ENCODE measurements around the gene OSBPL5.

Gene OSBPL5

GRCh38 chr11:3128356-3129180 is 36.5 kb downstream of the OSBPL5 start:
- Mint-ChIP-seq H3K27me3 (peaks cover 5% of the 10 kb centered on the region), H3K4me1 (ENCODE audit: low read depth) (peaks cover 55% of the 10 kb centered on the region), H3K4me3 (no peak overlapping the region), H3K9me3 (no peaks in the 10 kb centered on the region), H3K36me3 (ENCODE audit: low read depth) (peaks cover 60% of the 10 kb centered on the region), H3K27ac (no peak overlapping the region)
- intact Hi-C loops (cut with micrococcal nuclease), result no loop called here

DNA sequence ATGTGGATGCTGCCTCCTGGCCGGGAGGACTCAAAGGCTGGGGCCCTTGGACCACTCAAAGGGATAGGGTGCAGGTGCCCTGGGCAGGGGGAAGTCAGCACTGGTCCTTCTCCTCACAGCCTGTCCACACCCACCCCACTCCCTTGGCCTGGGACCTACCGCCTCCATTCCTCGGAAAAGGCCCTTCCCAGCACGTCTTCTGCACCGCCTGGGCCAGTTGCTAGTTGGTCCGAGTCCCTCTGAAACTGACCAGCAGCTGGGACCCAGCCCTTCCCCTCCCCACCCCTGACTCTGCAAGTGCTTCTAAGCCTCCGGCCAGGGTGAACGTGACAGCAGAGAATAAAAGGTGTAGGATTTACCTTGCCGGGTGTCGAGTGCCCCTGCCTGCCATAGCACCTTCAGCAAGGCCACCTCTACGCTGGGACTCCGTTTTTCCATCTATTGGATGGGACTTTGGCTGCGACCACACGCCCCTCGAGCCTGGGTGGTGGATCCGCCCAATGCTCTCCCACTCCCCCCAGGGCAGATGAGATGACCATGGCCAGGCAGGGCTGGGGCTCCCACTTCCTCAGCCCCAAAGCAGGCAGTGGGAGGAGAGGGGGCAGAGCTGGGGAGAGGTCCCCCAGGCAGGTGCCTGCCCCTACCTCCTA is 37.3 kb downstream of the OSBPL5 start:
- Mint-ChIP-seq H3K9me3 (no peaks in the 10 kb centered on the region), H3K27ac (no peak overlapping the region), H3K27me3 (peaks cover 5% of the 10 kb centered on the region), H3K4me1 (ENCODE audit: low read depth) (peaks cover 48% of the 10 kb centered on the region), H3K36me3 (ENCODE audit: low read depth) (peaks cover 67% of the 10 kb centered on the region), H3K4me3 (no peak overlapping the region)
- intact Hi-C loops (cut with micrococcal nuclease), result no loop called here

- no peak overlapping the region for H3K4me3 Mint-ChIP-seq
- no peak overlapping the region for H3K27ac Mint-ChIP-seq
- intact Hi-C loops (cut with micrococcal nuclease), result no loop called here
- peaks cover 5% of the 10 kb centered on the region for H3K27me3 Mint-ChIP-seq
- peaks cover 68% of the 10 kb centered on the region for H3K36me3 Mint-ChIP-seq (ENCODE audit: low read depth)
- H3K4me1 Mint-ChIP-seq (ENCODE audit: low read depth), result peaks cover 44% of the 10 kb centered on the region
- H3K9me3 Mint-ChIP-seq, result no peaks in the 10 kb centered on the region
These were observed 38.0 kb downstream of the OSBPL5 start for GRCh38 chr11:3126901-3127691.

DNA sequence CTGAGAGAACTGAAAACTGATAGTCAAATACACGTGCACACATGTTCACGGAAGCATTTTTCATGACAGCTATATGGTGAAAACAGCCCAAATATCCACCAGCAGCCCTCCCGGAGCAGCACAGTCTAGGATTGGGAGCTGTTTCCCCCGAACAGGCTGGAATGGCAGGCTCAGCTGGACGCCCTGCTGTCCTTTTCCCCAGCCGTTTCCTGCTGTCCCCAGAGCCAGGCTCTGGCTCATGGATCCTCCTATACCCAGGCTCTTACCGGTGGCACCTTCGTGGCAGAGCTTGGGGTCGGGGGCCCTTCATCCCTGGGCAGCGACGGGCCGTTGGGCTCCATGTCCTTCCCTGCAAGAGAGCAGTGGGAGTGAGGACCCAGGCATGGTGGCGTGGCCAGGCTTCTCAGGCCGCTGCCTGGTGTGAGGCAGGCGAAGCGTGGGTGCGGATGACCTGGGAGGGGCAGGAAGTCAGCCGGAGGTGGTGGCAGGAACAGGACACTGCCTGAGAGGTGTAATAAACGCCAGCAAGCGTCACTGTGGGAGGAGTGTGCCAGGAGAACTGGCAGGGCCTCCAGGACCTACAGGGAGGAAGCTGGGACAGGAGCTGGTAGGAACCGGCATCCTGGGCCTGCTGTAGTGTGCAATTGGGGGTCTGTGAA is 38.8 kb downstream of the OSBPL5 start:
- H3K27ac Mint-ChIP-seq, result no peak overlapping the region
- H3K4me1 Mint-ChIP-seq (ENCODE audit: low read depth), result peaks cover 44% of the 10 kb centered on the region
- H3K27me3 Mint-ChIP-seq, result peaks cover 5% of the 10 kb centered on the region
- no peaks in the 10 kb centered on the region for H3K9me3 Mint-ChIP-seq
- peaks cover 75% of the 10 kb centered on the region for H3K36me3 Mint-ChIP-seq (ENCODE audit: low read depth)
- H3K4me3 Mint-ChIP-seq, result no peak overlapping the region
- intact Hi-C loops (cut with micrococcal nuclease), result no loop called here

- H3K4me1 Mint-ChIP-seq (ENCODE audit: low read depth), result peaks cover 44% of the 10 kb centered on the region
- H3K27me3 Mint-ChIP-seq, result peaks cover 5% of the 10 kb centered on the region
- H3K27ac Mint-ChIP-seq, result peak overlapping the region; percentile 32
- peaks cover 91% of the 10 kb centered on the region for H3K36me3 Mint-ChIP-seq (ENCODE audit: low read depth)
- intact Hi-C loops (cut with micrococcal nuclease), result no loop called here
- H3K9me3 Mint-ChIP-seq, result no peaks in the 10 kb centered on the region
- H3K4me3 Mint-ChIP-seq, result no peak overlapping the region
These were observed 40.3 kb downstream of the OSBPL5 start for GRCh38 chr11:3124821-3125220.

GRCh38 chr11:3123761-3124733 is 41.1 kb downstream of the OSBPL5 start:
- H3K27me3 Mint-ChIP-seq, result peaks cover 5% of the 10 kb centered on the region
- peaks cover 97% of the 10 kb centered on the region for H3K36me3 Mint-ChIP-seq (ENCODE audit: low read depth)
- peak overlapping the region; percentile 32 for H3K27ac Mint-ChIP-seq
- intact Hi-C loops (cut with micrococcal nuclease), result no loop called here
- H3K4me3 Mint-ChIP-seq, result no peak overlapping the region
- no peaks in the 10 kb centered on the region for H3K9me3 Mint-ChIP-seq
- H3K4me1 Mint-ChIP-seq (ENCODE audit: low read depth), result peaks cover 44% of the 10 kb centered on the region

DNA sequence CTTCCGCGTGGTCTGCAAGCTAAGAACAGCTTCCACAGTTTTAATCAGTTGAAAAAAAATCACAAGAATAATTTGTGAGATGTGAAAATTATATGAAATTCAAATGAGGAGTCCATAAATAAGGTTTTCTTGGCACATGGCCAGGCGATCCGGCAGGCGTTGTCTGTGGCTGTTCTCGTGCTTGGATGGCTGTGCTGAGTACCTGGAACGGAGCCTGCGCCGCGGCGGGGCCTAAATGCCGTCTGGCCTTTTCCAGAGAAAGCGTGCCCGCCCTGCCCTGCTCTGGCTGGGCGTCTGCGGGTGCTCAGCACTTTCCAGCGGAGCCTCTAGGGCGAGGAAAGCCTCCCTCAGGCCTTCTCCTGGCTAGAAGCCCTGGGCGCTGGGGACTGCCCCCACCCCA is 41.8 kb downstream of the OSBPL5 start:
- Mint-ChIP-seq H3K4me3 (no peak overlapping the region), H3K4me1 (ENCODE audit: low read depth) (peaks cover 36% of the 10 kb centered on the region), H3K36me3 (ENCODE audit: low read depth) (peaks cover 94% of the 10 kb centered on the region), H3K27ac (no peak overlapping the region), H3K9me3 (no peaks in the 10 kb centered on the region), H3K27me3 (peaks cover 5% of the 10 kb centered on the region)
- intact Hi-C loops (cut with micrococcal nuclease), result no loop called here

- intact Hi-C loops (cut with micrococcal nuclease), result no loop called here
- Mint-ChIP-seq H3K4me1 (ENCODE audit: low read depth) (peaks cover 31% of the 10 kb centered on the region), H3K36me3 (ENCODE audit: low read depth) (peaks cover 94% of the 10 kb centered on the region), H3K27me3 (peaks cover 2% of the 10 kb centered on the region), H3K9me3 (no peaks in the 10 kb centered on the region), H3K27ac (no peak overlapping the region), H3K4me3 (no peak overlapping the region)
These were observed 42.3 kb downstream of the OSBPL5 start for GRCh38 chr11:3122775-3123201.

- intact Hi-C loops (cut with micrococcal nuclease), result no loop called here
- no peak overlapping the region for H3K27ac Mint-ChIP-seq
- peaks cover 97% of the 10 kb centered on the region for H3K36me3 Mint-ChIP-seq (ENCODE audit: low read depth)
- peaks cover 29% of the 10 kb centered on the region for H3K4me1 Mint-ChIP-seq (ENCODE audit: low read depth)
- peaks cover 2% of the 10 kb centered on the region for H3K27me3 Mint-ChIP-seq
- H3K4me3 Mint-ChIP-seq, result no peak overlapping the region
- no peaks in the 10 kb centered on the region for H3K9me3 Mint-ChIP-seq
These were observed 43.0 kb downstream of the OSBPL5 start for GRCh38 chr11:3121931-3122774.

DNA sequence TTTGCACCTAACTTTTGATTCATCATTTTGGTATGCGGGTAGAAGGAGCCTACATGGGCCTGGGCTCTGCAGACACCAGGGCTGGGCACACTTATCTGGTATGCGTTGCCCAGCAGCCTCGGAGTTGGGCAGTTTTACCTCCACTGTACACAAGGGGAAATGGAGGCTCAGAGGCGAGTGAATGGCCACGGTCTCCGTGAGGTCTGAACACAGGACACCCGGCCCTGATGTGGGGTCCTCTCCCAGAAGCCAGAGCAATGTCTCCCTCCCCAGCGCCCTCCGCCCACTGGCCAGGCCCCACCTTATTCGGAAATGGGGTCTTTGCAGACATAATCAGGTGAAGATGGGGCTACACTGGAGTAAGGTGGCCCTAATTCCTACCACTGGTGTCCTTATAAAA is 43.7 kb downstream of the OSBPL5 start:
- Mint-ChIP-seq H3K27me3 (peaks cover 2% of the 10 kb centered on the region), H3K36me3 (ENCODE audit: low read depth) (peaks cover 91% of the 10 kb centered on the region), H3K27ac (no peak overlapping the region), H3K4me3 (no peak overlapping the region), H3K9me3 (no peaks in the 10 kb centered on the region), H3K4me1 (ENCODE audit: low read depth) (peaks cover 22% of the 10 kb centered on the region)
- intact Hi-C loops (cut with micrococcal nuclease), result no loop called here

- Mint-ChIP-seq H3K9me3 (no peaks in the 10 kb centered on the region), H3K4me1 (ENCODE audit: low read depth) (peaks cover 20% of the 10 kb centered on the region), H3K27me3 (peaks cover 2% of the 10 kb centered on the region), H3K4me3 (no peak overlapping the region), H3K36me3 (ENCODE audit: low read depth) (peaks cover 83% of the 10 kb centered on the region), H3K27ac (no peak overlapping the region)
- intact Hi-C loops (cut with micrococcal nuclease), result no loop called here
These were observed 44.9 kb downstream of the OSBPL5 start for GRCh38 chr11:3120071-3120792.
